MV-4-11 (cell line): ENCODE results near the gene SLC25A27.

Experiments
- DNase-seq: peaks from one replicate; lab custom pipeline; 2025; lab: John Stamatoyannopoulos, UW

SLC25A27 gene

GRCh38 chr6:46651006-46651405, 1.8 kb upstream of the SLC25A27 start:
- no peak for DNase-seq

- no peak for DNase-seq
Measured at GRCh38 chr6:46651816-46652215, 959 bp upstream of the SLC25A27 start.

- no peak for DNase-seq
Measured at GRCh38 chr6:46652232-46652602, 558 bp upstream of the SLC25A27 start.

- DNase-seq, result no peak
Measured at GRCh38 chr6:46653439-46654195, 842 bp downstream of the SLC25A27 start.

GRCh38 chr6:46655803-46656202, 3.0 kb downstream of the SLC25A27 start:
- DNase-seq, result no peak

- no peak for DNase-seq
Measured at GRCh38 chr6:46657642-46658041, 4.9 kb downstream of the SLC25A27 start.

GRCh38 chr6:46661483-46661882, 8.7 kb downstream of the SLC25A27 start:
- no peak for DNase-seq

- no peak for DNase-seq
Measured at GRCh38 chr6:46667377-46667776, 14.6 kb downstream of the SLC25A27 start.

- DNase-seq, result no peak
Measured at GRCh38 chr6:46674410-46674809, 21.6 kb downstream of the SLC25A27 start.

GRCh38 chr6:46676604-46677313, 24.0 kb downstream of the SLC25A27 start:
- DNase-seq, result no peak

- no peak for DNase-seq
Measured at GRCh38 chr6:46677314-46677654, 24.5 kb downstream of the SLC25A27 start.

- no peak for DNase-seq
Measured at GRCh38 chr6:46684771-46685170, 32.0 kb downstream of the SLC25A27 start.

GRCh38 chr6:46687619-46688097, 34.9 kb downstream of the SLC25A27 start, which contains the start of gene TDRD6:
TDRD6 (plus strand) TSS chr6:46687885; CDS start chr6:46688129, 244 bp downstream.
- DNase-seq, result no peak

- no peak for DNase-seq
Measured at GRCh38 chr6:46688117-46688965, 35.6 kb downstream of the SLC25A27 start.

GRCh38 chr6:46688966-46689335, 36.2 kb downstream of the SLC25A27 start:
- no peak for DNase-seq

GRCh38 chr6:46689657-46690056, 36.9 kb downstream of the SLC25A27 start:
- DNase-seq, result no peak

- no peak for DNase-seq
Measured at GRCh38 chr6:46690141-46690755, 37.5 kb downstream of the SLC25A27 start.

- DNase-seq, result no peak
Measured at GRCh38 chr6:46690911-46691451, 38.2 kb downstream of the SLC25A27 start.

- DNase-seq, result no peak
Measured at GRCh38 chr6:46699970-46700369, 47.2 kb downstream of the SLC25A27 start.

- peak; percentile 54 for DNase-seq
Measured at GRCh38 chr6:46704562-46704961, 51.8 kb downstream of the SLC25A27 start.

- DNase-seq, result no peak
Measured at GRCh38 chr6:46706464-46706863, 53.7 kb downstream of the SLC25A27 start.

GRCh38 chr6:46711491-46711890, 58.7 kb downstream of the SLC25A27 start:
- no peak for DNase-seq
